Astrocyte (in vitro differentiated cells and primary cell): ENCODE results near the gene CLEC1A. TPM values are rescaled to one million over a fixed set of nuclear protein-coding genes. Genes with fewer than 3 reads are reported as not detected.
A peak's percentile ranks its signal among the peaks of the same experiment; 100 is the strongest.

Experiments used
- DNase-seq: peaks from one replicate; pipeline ENCODE4 v3.0.0-alpha.2; 2010; ENCODE audit warnings: low read depth
- FAIRE-seq: peaks from 2 replicates; lab custom pipeline; 2011; peaks lifted over from hg19 to GRCh38; lab: Jason Lieb, UNC
- H2AFZ ChIP-seq: 2 replicates; pipeline ENCODE4 v1.6.0; 2012; ENCODE audit warnings: low read depth, low read length, inconsistent platforms
- H3K27ac ChIP-seq: 2 replicates; pipeline ENCODE4 v1.5.1; 2011; ENCODE audit warnings: low read depth, low read length, inconsistent platforms
- H3K27me3 ChIP-seq: 2 replicates; pipeline ENCODE4 v1.6.0; 2011; ENCODE audit warnings: low read length, inconsistent platforms; ENCODE audit not compliant: insufficient read depth
- H3K36me3 ChIP-seq: 2 replicates; pipeline ENCODE4 v1.5.1; 2011; ENCODE audit warnings: low read length, inconsistent platforms; ENCODE audit not compliant: insufficient read depth
- H3K4me1 ChIP-seq: 2 replicates; pipeline ENCODE4 v1.5.1; 2011; ENCODE audit warnings: low read length, inconsistent platforms; ENCODE audit not compliant: insufficient read depth
- H3K4me2 ChIP-seq: 2 replicates; pipeline ENCODE4 v1.6.0; 2012; ENCODE audit warnings: low read length, inconsistent platforms
- H3K4me3 ChIP-seq: 2 replicates; pipeline ENCODE4 v1.5.1; 2011; ENCODE audit warnings: low read depth, mild to moderate bottlenecking, low read length, inconsistent platforms; ENCODE audit not compliant: insufficient read depth
- H3K79me2 ChIP-seq: 2 replicates; pipeline ENCODE4 v1.6.0; 2012; ENCODE audit warnings: mild to moderate bottlenecking, low read length, inconsistent platforms; ENCODE audit not compliant: insufficient read depth
- H3K9ac ChIP-seq: 2 replicates; pipeline ENCODE4 v1.6.0; 2012; ENCODE audit warnings: mild to moderate bottlenecking, low read length, inconsistent platforms
- H3K9me3 ChIP-seq: 2 replicates; pipeline ENCODE4 v1.5.1; 2012; ENCODE audit warnings: low read depth, mild to moderate bottlenecking, low read length, inconsistent platforms; ENCODE audit not compliant: insufficient read depth
- H4K20me1 ChIP-seq: 2 replicates; pipeline ENCODE4 v1.6.0; 2012; ENCODE audit warnings: low read length, inconsistent platforms; ENCODE audit not compliant: insufficient read depth
- H3K27ac Mint-ChIP-seq: one replicate; pipeline ENCODE4 v1.8.0; 2021; ENCODE audit warnings: mild to moderate bottlenecking, mixed read lengths; ENCODE audit not compliant: unreplicated experiment
- H3K27me3 Mint-ChIP-seq: one replicate; pipeline ENCODE4 v1.8.0; 2021; ENCODE audit warnings: low read depth, mixed read lengths; ENCODE audit not compliant: unreplicated experiment
- H3K36me3 Mint-ChIP-seq: one replicate; pipeline ENCODE4 v1.8.0; 2021; ENCODE audit warnings: low read depth, mixed read lengths; ENCODE audit not compliant: unreplicated experiment
- H3K4me1 Mint-ChIP-seq: one replicate; pipeline ENCODE4 v1.8.0; 2021; ENCODE audit warnings: low read depth, mixed read lengths; ENCODE audit not compliant: unreplicated experiment
- H3K4me3 Mint-ChIP-seq: one replicate; pipeline ENCODE4 v1.8.0; 2021; ENCODE audit warnings: mild to moderate bottlenecking, moderate library complexity, mixed read lengths; ENCODE audit not compliant: unreplicated experiment
- H3K9me3 Mint-ChIP-seq: one replicate; pipeline ENCODE4 v1.8.0; 2021; ENCODE audit warnings: mild to moderate bottlenecking, mixed read lengths; ENCODE audit not compliant: unreplicated experiment
- CTCF ChIP-seq: IDR thresholded peaks from 2 replicates; pipeline ENCODE4 v1.5.1; 2011; ENCODE audit warnings: low read depth, mild to moderate bottlenecking, inconsistent platforms, low read length, moderate library complexity; ENCODE audit not compliant: insufficient read depth
- EZH2 ChIP-seq: IDR thresholded peaks from 2 replicates; pipeline ENCODE4 v1.6.1; 2012; ENCODE audit warnings: mild to moderate bottlenecking, low read length, inconsistent platforms; ENCODE audit not compliant: insufficient read depth
- total RNA-seq: library from RNA; stranded (reverse); gene quantifications from 2 replicates; pipeline ENCODE4 v1.2.1, GENCODE V29; 2021

Gene CLEC1A
- total RNA-seq, 1 donor from 2014 or later, result not detected

GRCh38 chr12:10069976-10070375, 28.8 kb downstream of the CLEC1A start:
- Mint-ChIP-seq H3K27me3 (no peaks in the 10 kb centered on the region), H3K4me1 (no peaks in the 10 kb centered on the region), H3K27ac (no peak overlapping the region), H3K4me3 (no peak overlapping the region), H3K36me3 (no peaks in the 10 kb centered on the region), H3K9me3 (no peaks in the 10 kb centered on the region)
- Histone ChIP-seq H3K36me3 (no peaks in the 10 kb centered on the region), H3K9ac (no peak overlapping the region), H3K4me3 (no peak overlapping the region), H3K9me3 (no peaks in the 10 kb centered on the region), H4K20me1 (no peaks in the 10 kb centered on the region), H3K79me2 (no peaks in the 10 kb centered on the region), H2AFZ (no peak overlapping the region), H3K27ac (no peak overlapping the region), H3K27me3 (no peaks in the 10 kb centered on the region), H3K4me1 (no peaks in the 10 kb centered on the region), H3K4me2 (no peak overlapping the region)
- FAIRE-seq (no peak), DNase-seq (no peak)
- TF ChIP-seq EZH2 (no peak), CTCF (no peak)

- no peaks in the 10 kb centered on the region for H3K27me3 Mint-ChIP-seq
- H3K27ac ChIP-seq, result no peak overlapping the region
- H3K4me1 Mint-ChIP-seq, result no peaks in the 10 kb centered on the region
- no peaks in the 10 kb centered on the region for H3K36me3 Mint-ChIP-seq
- H3K4me2 ChIP-seq, result no peak overlapping the region
- TF ChIP-seq EZH2, result no peak
- no peak for TF ChIP-seq CTCF
- no peak overlapping the region for H3K9ac ChIP-seq
- no peaks in the 10 kb centered on the region for H4K20me1 ChIP-seq
- no peaks in the 10 kb centered on the region for H3K4me1 ChIP-seq
- H3K9me3 Mint-ChIP-seq, result no peaks in the 10 kb centered on the region
- peak; percentile 2 for DNase-seq
- H3K36me3 ChIP-seq, result no peaks in the 10 kb centered on the region
- no peak overlapping the region for H3K4me3 ChIP-seq
- no peak overlapping the region for H3K4me3 Mint-ChIP-seq
- no peak for FAIRE-seq
- no peak overlapping the region for H3K27ac Mint-ChIP-seq
- no peaks in the 10 kb centered on the region for H3K27me3 ChIP-seq
- H3K79me2 ChIP-seq, result no peaks in the 10 kb centered on the region
- no peak overlapping the region for H2AFZ ChIP-seq
- no peaks in the 10 kb centered on the region for H3K9me3 ChIP-seq
These were observed 29.7 kb downstream of the CLEC1A start for GRCh38 chr12:10069099-10069498.

- Mint-ChIP-seq H3K36me3 (no peaks in the 10 kb centered on the region), H3K4me3 (no peak overlapping the region), H3K27ac (no peak overlapping the region), H3K9me3 (no peaks in the 10 kb centered on the region), H3K27me3 (no peaks in the 10 kb centered on the region), H3K4me1 (no peaks in the 10 kb centered on the region)
- no peaks in the 10 kb centered on the region for H3K27me3 ChIP-seq
- no peak for TF ChIP-seq CTCF
- no peak for TF ChIP-seq EZH2
- no peaks in the 10 kb centered on the region for H3K9me3 ChIP-seq
- no peaks in the 10 kb centered on the region for H4K20me1 ChIP-seq
- H3K4me3 ChIP-seq, result no peak overlapping the region
- FAIRE-seq (no peak), DNase-seq (no peak)
- H3K4me1 ChIP-seq, result no peaks in the 10 kb centered on the region
- H3K9ac ChIP-seq, result no peak overlapping the region
- H3K36me3 ChIP-seq, result no peaks in the 10 kb centered on the region
- H2AFZ ChIP-seq, result no peak overlapping the region
- no peaks in the 10 kb centered on the region for H3K79me2 ChIP-seq
- no peak overlapping the region for H3K4me2 ChIP-seq
- no peak overlapping the region for H3K27ac ChIP-seq
These were observed 30.1 kb downstream of the CLEC1A start for GRCh38 chr12:10068644-10069043.
